A673 (cell line): ENCODE data around the gene SLC35A2. TPM values are rescaled to one million over a fixed set of nuclear protein-coding genes. Genes with fewer than 3 reads are reported as not detected.

Experiments
- BruUV-seq: library from RNA; stranded (reverse); fragments of 400-500 nt; replicated peaks from 2 replicates; lab custom pipeline; 2021; lab: Mats Ljungman, UMichigan
- CTCF ChIA-PET: fragments of 300-600 bp; sonication (Branson Sonifier 250); formaldehyde crosslinking; loops from one replicate; lab custom pipeline; 2022; ENCODE audit warnings: antibody characterized with exemption; lab: Charles Lee
- POLR2A ChIA-PET: fragments of 300-600 bp; sonication (Branson Sonifier 250); formaldehyde crosslinking; loops from one replicate; lab custom pipeline; 2022; ENCODE audit warnings: antibody characterized with exemption; ENCODE audit not compliant: low non-redundant PET; lab: Charles Lee
- DNase-seq: peaks from one replicate; pipeline ENCODE4 v3.0.0-alpha.2; 2015; ENCODE audit warnings: low spot score
- H3K27ac ChIP-seq: fragments of 200-600 bp; sonication (generic); 2 replicates; pipeline ENCODE4 v1.5.1; 2016; ENCODE audit warnings: mixed run types, low read depth, mild to moderate bottlenecking, mixed read lengths, antibody characterized with exemption, low read length; ENCODE audit not compliant: poor library complexity, severe bottlenecking
- H3K27me3 ChIP-seq: fragments of 200-600 bp; sonication (generic); replicated peaks from 2 replicates; pipeline ENCODE4 v1.6.1; 2017; ENCODE audit warnings: mixed run types, low read depth, mild to moderate bottlenecking, mixed read lengths, antibody characterized with exemption, low read length; ENCODE audit not compliant: insufficient read depth, poor library complexity
- H3K36me3 ChIP-seq: fragments of 200-600 bp; sonication (generic); 2 replicates; pipeline ENCODE4 v1.6.1; 2016; ENCODE audit warnings: mixed run types, mild to moderate bottlenecking, mixed read lengths, antibody characterized with exemption, low read length; ENCODE audit not compliant: insufficient read depth, poor library complexity, severe bottlenecking
- H3K4me1 ChIP-seq: fragments of 200-600 bp; sonication (generic); 2 replicates; pipeline ENCODE4 v1.6.1; 2017; ENCODE audit warnings: mixed run types, mild to moderate bottlenecking, mixed read lengths, antibody characterized with exemption, low read length; ENCODE audit not compliant: insufficient read depth, poor library complexity, severe bottlenecking
- H3K4me3 ChIP-seq: fragments of 200-600 bp; sonication (generic); 2 replicates; pipeline ENCODE4 v1.5.1; 2016; ENCODE audit warnings: low read depth, mixed run types, mild to moderate bottlenecking, mixed read lengths, low read length; ENCODE audit not compliant: poor library complexity, severe bottlenecking
- H3K9me3 ChIP-seq: fragments of 200-600 bp; sonication (generic); 2 replicates; pipeline ENCODE4 v1.6.1; 2016; ENCODE audit warnings: mixed run types, low read depth, mild to moderate bottlenecking, mixed read lengths, antibody characterized with exemption, low read length; ENCODE audit not compliant: poor library complexity, severe bottlenecking
- EZH2 ChIP-seq: fragments of 200-600 bp; sonication (generic); IDR thresholded peaks from 2 replicates; pipeline ENCODE4 v1.6.1; 2017; ENCODE audit warnings: borderline replicate concordance, low read depth, mild to moderate bottlenecking, mixed read lengths, antibody characterized with exemption, low read length; ENCODE audit not compliant: poor library complexity, severe bottlenecking
- intact Hi-C: fragments of 100-400 bp; cut with micrococcal nuclease; formaldehyde crosslinking; loops from one replicate; pipeline ENCODE4 v1.10.0; 2022; ENCODE audit not compliant: unreplicated experiment
- total RNA-seq: library from RNA; stranded (reverse); gene quantifications from 2 replicates; pipeline ENCODE4 v1.2.3, GENCODE V29; 2021
- TF ChIP-seq, protein P1 (sequence below): fragments of 300-800, 200-600 bp; sonication (generic); conservative IDR thresholded peaks from 2 replicates; pipeline ENCODE4 v1.5.1; 2017; ENCODE audit warnings: low read depth, mild to moderate bottlenecking, antibody characterized with exemption, low read length, moderate library complexity, mixed read lengths

Gene SLC35A2
- total RNA-seq, 1 experiment from 2014 or later: 30.4 TPM

DNA sequence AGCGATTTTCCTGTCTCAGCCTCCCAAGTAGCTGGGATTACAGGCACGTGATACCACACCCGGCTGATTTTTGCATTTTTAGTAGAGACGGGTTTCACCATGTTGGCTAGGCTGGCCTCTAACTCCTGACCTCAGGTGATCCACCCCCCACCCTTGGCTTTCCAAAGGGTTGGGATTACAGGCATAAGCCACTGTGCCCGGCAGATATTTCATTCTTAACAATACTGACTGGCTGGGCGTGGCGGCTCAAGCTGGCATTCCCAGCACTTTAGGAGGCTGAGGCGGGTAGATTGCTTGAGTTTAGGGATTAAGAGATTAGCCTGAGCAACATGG is 12.4 kb downstream of the SLC35A2 start:
- CTCF ChIA-PET: no interaction called here
- Histone ChIP-seq H3K4me1 (peaks cover 5% of the 10 kb centered on the region), H3K27me3 (no peaks in the 10 kb centered on the region), H3K36me3 (peaks cover 9% of the 10 kb centered on the region), H3K27ac (no peak overlapping the region), H3K9me3 (no peaks in the 10 kb centered on the region), H3K4me3 (peak overlapping the region; percentile 70)
- no peak for DNase-seq
- POLR2A ChIA-PET: no interaction called here
- no peak for TF ChIP-seq EZH2
- TF ChIP-seq, protein P1, sequence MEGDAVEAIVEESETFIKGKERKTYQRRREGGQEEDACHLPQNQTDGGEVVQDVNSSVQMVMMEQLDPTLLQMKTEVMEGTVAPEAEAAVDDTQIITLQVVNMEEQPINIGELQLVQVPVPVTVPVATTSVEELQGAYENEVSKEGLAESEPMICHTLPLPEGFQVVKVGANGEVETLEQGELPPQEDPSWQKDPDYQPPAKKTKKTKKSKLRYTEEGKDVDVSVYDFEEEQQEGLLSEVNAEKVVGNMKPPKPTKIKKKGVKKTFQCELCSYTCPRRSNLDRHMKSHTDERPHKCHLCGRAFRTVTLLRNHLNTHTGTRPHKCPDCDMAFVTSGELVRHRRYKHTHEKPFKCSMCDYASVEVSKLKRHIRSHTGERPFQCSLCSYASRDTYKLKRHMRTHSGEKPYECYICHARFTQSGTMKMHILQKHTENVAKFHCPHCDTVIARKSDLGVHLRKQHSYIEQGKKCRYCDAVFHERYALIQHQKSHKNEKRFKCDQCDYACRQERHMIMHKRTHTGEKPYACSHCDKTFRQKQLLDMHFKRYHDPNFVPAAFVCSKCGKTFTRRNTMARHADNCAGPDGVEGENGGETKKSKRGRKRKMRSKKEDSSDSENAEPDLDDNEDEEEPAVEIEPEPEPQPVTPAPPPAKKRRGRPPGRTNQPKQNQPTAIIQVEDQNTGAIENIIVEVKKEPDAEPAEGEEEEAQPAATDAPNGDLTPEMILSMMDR: no peak
- BruUV-seq: no TSS peak
- intact Hi-C loops: loop anchor here (10.0 kb wide), 1 partner anchor 94 kb away; the partner anchor contains the start of gene HDAC6

DNA sequence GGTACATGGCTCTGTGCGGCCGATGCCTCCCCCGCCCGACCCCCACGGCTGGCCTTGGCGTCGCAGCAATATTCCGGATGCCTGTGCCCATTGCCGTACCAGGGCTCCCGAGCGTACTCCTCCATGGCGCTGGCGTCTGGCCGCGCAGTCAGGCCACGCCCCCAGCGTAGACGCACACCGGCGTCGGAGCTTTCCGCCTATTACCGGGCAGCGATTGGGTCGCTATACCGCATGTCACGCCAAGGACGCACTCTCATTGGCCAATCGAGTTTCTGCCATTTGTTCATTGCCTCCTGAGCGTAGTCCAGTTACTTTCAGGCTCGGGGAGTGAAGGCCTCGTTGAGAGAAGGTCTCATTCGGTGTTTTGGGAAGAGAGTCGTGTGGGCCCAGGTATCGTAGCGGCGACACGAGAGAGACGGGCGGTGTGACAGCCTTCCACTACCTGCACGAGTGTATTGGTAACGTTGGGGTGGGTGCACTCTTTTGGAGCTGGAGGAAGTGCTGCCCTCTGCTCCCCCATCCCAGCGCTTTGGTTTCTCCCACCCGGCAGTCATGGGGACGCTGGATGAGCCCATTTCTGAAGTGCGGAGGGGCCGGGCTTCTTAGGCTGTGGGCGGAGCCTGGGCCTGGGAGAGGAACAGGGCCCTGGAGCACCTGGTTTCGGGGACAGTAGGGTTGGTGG is 13.7 kb downstream of the SLC35A2 start, which contains the start of the genes PQBP1 and TIMM17B:
Gene PQBP1 (plus strand): TSS at position 306 of the 682 bp plus-strand sequence. CDS start 580 bp downstream, outside the sequence.
Gene TIMM17B (minus strand): TSS at position 144 of the 682 bp plus-strand sequence. CDS start 19 bp downstream, at position 125.
- Histone ChIP-seq H3K36me3 (peaks cover 9% of the 10 kb centered on the region), H3K27me3 (no peaks in the 10 kb centered on the region), H3K27ac (peak within 1 kb of the TSS; percentile 94), H3K4me3 (peak within 1 kb of the TSS; percentile 70), H3K4me1 (peaks cover 5% of the 10 kb centered on the region), H3K9me3 (no peaks in the 10 kb centered on the region)
- CTCF ChIA-PET: interaction anchor here (0.5 kb wide), 1 partner anchor 206 kb away, joined by 3 read pairs; no protein-coding TSS in a partner anchor
- intact Hi-C loops: loop anchor here (10.0 kb wide), 1 partner anchor 93 kb away; the partner anchor contains the start of gene HDAC6
- TF ChIP-seq, protein P1: no peak
- TF ChIP-seq EZH2: no peak
- DNase-seq: peak; percentile 95
- POLR2A ChIA-PET: interaction anchor here (0.6 kb wide), 1 partner anchor 158 kb away, joined by 3 read pairs; no protein-coding TSS in a partner anchor
- BruUV-seq: no TSS peak

DNA sequence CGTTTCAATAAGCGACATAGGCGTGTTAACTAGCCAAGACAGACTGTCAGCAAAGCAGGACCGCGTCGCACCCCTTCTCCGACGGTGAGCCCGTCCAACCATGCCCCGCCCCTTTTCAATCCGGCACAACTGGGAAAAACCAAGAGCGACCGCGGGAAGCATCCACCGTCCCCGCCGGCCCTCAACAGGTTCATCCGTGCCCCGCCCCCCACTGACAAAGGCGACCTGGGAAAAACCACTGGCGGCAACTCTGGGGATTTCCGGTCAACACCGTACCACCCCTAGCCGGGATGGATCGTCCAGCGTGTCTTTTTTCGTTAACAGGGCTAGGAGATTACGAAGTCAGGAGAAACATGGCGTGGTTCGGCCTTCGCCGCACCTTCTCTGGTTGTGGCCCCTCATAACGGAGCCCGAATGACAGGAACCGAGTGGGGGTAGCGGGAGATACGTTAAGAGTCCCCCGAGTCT is 14.3 kb downstream of the SLC35A2 start:
- TF ChIP-seq, protein P1: no peak
- TF ChIP-seq EZH2: no peak
- POLR2A ChIA-PET: interaction anchor here (0.6 kb wide), 1 partner anchor 157 kb away, joined by 3 read pairs; no protein-coding TSS in a partner anchor
- H3K27me3 ChIP-seq: no peaks in the 10 kb centered on the region
- peaks cover 5% of the 10 kb centered on the region for H3K4me1 ChIP-seq
- peak; percentile 87 for DNase-seq
- H3K27ac ChIP-seq: peak overlapping the region; percentile 94
- BruUV-seq: no TSS peak
- H3K4me3 ChIP-seq: peak overlapping the region; percentile 70
- CTCF ChIA-PET: interaction anchor here (0.5 kb wide), 1 partner anchor 206 kb away, joined by 3 read pairs; no protein-coding TSS in a partner anchor
- H3K9me3 ChIP-seq: no peaks in the 10 kb centered on the region
- intact Hi-C loops: loop anchor here (10.0 kb wide), 1 partner anchor 92 kb away; the partner anchor contains the start of gene HDAC6
- H3K36me3 ChIP-seq: peaks cover 6% of the 10 kb centered on the region
